NK-92 (cell line): Measurements from ENCODE around the gene GSTT2.
"Not testable (repeated sequence)": the region's sequence is repeated elsewhere in the genome, so short reads cannot be mapped to it uniquely, and the experiment has no call there.

Experiments
- DNase-seq: peaks from one replicate; lab custom pipeline; 2025; ENCODE audit not compliant: unreplicated experiment; lab: John Stamatoyannopoulos, UW

The GSTT2 gene

DNA sequence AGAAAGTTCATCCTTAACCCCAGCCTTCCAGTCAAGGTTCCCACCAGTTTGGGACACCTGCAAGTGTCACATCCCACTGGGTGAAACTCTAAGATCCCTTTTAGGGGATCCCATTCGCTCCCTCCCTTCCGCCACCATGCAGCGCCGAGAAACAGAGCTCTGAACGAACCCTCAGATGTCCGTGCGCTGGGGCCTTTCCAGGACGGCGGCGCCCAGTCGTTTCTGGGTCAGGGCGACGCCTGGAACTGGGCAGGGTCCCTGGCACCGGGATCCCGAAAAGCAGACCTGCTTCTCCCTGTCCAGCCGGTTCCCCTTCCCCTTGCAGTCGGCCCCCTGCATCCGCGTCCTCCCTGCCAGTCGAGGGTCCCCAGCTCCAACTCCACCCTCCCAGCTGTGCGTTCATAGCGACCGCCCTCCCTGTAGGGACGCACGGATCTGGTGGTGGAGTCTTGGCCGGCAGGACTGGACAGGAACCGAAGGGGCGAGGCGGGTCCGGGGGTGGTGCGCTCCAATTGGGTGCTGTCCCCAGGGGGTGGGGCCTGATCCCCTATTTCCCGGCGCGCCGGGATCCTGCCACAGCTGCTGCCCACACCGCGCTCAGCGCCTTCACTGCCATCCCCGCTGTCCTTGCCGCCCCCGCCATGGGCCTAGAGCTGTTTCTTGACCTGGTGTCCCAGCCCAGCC, at the start of gene GSTT2:
Gene GSTT2 (plus strand): TSS at position 578 of the 684 bp plus-strand sequence.
- not testable (repeated sequence) for DNase-seq

DNA sequence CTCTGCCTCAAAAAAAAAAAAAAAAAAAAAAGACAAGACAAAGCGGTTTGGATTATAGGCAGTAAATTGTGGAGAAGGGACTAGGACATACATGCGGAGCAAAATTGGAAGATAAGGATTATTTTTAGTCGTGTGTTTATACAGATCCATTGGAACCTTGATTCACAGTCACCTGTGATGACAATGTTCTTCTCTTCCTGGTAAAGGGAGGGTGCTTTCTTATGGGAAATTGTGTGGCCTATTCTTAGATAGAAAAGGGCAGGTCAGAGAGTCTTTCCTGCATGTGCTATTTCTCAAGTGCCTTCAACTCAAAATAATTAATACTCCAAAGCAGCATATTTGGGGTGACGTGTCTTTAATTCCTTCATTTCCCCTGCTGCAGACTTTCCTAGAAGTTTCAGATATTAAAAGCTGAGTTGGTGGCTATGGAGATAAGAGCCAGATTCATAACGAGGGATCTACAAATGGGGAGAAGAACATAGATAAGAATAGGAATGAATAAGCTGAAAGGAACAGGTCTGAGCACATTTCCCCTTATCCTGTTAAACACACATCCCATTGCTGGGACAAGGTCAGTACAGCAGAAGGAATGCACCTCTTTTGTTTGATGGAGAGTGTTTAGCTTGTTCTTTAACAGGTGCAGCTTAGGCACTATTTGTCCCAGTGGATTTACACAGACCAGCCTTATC, 41.5 kb upstream of the GSTT2 start:
- no peak for DNase-seq

DNA sequence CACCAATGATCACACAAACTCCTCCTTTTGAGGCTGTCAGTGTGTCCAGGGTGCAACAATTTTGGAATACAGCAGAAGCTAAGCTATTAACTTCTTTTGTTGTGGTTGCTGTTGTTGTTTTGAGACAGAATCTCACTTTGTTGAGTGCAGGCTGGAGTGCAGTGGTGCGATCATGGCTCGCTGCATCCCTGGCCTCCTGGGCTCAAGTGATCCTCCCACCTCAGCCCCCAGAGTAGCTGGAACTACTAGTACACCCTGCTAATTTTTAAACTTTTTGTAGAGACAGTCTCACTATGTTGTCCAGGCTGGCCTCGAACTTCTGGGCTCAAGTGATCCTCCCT, 40.9 kb upstream of the GSTT2 start:
- no peak for DNase-seq

DNA sequence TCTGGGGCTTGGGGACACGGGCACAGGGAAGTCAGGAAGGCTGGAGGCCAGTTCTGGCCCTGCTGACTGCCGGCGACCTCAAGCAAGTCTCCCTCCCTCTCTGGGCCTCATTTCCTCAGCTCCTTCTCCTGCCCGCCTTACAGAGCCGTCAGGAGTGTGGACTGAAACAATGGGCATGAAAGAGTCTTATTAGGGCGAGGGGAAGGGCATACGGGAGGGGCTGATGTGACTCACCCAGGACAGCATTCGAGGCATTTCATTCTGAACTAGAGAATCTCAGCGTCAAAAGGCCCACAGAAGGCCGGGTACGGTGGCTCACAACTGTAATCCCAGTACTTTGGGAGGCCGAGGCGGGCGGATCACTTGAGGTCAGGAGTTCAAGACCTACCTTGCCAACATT, 39.8 kb upstream of the GSTT2 start:
- DNase-seq = not testable (repeated sequence)

DNA sequence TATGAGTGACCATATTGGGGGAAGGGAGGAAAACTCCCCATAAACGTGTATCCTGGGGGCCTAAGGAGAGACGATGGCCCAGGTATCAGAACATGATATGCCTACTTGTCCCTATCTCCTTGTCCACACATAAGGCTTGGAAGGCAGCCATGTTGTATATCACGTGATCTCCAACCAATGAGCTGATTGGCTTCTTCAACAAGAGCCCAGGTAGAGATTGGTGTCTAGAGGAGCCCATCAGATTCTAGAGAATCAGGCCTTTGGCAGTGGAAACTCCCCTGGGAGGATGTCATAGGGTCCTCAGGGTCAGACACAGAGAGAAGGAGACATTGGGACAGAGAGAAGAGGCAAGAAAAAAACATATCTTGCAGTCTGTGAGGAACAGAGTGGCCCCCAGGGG, 32.5 kb upstream of the GSTT2 start:
- DNase-seq = not testable (repeated sequence)

DNA sequence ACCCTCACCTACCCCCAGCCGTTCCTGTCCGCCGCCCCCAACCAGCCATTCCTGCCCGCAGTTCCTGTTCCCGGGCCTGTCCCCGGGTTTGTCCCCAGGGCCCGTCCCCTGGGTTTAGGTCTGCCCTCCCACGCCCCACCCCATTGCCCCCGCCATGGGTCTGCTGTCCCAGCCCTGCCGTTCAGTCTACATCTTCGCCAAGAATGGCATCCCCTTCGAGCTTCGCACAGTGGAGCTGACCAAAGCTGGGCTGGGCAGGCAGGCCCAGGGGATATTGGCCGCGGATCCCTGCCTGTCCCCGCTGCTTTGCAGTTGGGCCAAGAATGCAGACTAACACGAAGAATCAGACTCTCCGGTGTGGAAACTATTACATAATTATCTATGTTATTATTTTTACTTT, 30.2 kb upstream of the GSTT2 start:
- not testable (repeated sequence) for DNase-seq

DNA sequence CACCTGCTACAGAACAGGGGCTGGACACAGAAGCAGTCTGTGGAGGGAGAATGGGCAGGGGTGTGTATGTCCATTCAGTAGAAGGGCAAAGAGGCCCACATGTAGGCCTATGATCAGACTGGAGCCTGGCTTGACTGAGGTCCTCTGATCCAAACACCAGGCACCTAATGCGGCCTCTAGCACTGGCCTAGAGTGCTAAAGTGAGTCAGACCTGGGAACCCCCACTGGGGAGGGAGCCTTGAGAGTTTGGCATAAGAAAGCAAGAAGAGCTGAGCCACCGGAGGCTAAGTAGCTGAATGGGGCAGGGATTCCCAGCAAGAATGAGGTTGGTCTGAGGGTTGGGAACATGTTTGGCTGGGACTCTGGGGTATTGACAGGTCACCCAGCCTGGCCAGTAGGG, 28.6 kb upstream of the GSTT2 start:
- DNase-seq = not testable (repeated sequence)

DNA sequence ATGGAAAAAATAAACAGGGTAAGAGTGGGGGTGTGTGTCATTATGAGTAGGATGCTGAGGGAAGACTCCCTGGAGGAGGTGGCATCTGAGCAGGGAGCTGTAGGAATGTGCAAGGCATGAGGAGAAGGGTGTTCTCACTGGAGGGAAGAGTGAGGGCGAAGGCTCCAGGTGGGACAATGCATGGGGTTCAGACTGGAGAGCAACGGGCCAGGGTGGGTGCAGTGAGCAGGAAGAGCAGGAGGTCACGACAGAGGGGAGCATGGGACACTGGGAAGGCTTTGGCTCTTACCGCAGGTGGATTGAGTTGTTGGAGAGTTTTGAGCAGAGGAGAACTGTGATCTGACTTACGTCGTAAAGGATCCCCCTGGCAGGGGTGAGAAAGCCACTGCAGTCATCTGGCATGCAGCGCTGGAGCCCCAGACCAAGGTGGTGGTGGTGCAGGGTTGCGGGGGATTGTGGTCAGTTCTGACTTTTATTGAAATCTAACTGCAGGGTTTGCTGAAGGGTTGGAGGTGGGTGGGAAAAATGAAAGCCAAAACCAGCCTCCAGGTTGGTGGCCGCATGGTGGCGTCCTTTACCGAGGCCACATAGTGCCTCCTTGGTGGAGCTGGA, 27.0 kb upstream of the GSTT2 start:
- not testable (repeated sequence) for DNase-seq

DNA sequence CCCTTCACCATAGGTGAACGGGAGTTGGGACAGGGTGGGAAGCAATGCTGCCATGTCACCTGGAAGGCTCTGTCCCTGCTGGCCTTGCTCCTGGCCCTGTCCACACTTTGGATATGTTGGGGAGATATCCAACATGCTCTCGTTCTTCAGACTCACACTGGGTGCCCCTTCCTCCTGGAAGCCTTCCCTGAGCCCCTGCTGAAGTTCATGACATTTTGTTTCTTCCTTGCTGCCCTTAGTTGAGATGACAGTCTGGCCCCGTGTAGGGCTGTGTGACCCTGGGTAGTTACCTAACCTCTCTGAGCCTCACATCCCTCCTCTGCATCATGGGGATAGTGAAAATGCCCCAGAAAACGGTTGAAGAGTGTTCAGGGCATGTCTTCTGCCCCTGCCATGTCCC, 26.4 kb upstream of the GSTT2 start:
- DNase-seq = not testable (repeated sequence)

DNA sequence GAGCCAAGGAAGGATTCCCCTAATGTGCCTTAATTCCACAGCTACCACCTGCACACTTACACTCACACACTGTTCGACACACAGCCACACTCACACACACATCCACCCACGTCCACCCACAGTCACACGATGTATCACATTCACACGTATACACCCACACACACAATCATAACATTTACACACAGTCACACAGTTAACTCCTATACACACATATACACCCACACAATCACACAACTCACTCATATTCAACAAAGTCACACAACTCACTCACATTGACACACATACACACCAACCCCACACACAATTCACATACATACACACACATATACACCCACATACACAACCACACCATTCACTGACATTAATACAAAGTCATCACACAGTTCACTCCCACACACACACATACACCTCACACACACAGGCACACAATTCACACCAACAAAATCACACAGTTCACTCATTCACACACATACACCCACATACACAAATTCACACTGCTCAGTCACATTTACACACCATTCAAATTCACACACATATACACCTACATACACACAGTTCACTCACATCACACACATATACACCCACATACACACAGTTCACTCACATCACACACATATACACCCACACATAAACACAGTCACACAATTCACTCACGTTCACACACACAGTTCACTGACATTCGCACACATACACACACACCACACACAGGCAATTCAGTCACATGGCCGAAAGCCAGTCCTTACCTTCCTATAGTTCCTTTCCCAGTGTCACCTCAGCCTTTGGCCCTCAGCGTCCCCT, 25.5 kb upstream of the GSTT2 start:
- DNase-seq = not testable (repeated sequence)

DNA sequence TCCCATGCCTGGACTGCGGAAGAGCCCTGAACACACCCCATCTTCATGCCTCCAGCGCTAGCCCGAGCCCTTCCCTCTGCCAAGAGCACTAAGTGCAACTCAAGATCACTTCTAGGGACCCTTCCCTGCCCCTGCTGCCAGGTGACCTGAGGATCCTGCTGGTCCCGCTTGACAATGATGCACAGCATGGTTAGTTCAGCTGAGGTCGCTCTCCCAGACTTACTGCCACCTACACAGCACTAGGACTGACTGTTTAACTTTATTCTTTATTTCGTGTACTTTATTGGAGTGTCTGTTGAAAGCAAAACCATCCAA, 25.0 kb upstream of the GSTT2 start:
- DNase-seq = not testable (repeated sequence)

DNA sequence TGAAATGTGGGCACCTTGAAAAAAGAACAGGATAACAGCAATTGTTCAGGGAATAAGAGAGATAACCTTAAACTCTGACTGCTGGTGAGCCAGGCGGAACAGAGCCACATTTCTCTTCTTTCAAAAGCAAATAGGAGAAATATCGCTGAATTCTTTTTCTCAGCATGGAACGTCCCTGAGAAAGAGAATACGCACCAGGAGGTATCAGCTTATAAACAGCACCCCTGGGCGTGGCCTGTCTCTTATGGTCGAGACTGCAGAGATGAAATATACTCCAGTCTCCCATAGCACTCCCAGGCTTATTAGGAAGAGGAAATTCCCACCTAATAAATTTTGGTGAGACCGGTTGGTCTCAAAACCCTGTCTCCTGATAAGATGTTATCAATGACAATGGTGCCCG, 24.0 kb upstream of the GSTT2 start:
- DNase-seq = not testable (repeated sequence)

DNA sequence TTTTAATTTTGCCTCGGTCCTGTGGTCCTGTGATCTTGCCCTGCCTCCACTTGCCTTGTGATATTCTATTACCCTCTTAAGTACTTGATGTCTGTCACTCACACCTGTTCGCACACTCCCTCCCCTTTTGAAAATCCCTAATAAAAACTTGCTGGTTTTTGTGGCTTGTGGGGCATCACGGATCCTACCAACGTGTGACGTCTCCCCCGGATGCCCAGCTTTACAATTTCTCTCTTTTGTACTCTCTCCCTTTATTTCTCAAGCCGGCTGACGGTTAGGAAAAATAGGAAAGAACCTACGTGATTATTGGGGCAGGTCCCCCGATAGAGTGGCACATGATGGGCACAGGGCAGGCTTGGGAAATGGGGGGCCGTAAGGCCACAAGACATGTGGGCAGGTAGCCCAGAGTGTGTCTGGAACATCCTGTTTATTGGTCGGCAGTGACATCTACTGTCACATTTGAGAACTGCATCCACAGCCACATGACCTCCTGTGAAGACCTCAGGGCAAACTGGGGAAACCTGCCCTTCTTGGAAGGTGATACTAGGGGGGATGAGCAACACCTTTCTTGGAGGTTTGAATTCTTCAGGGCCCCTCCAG, 23.5 kb upstream of the GSTT2 start:
- DNase-seq = not testable (repeated sequence)

DNA sequence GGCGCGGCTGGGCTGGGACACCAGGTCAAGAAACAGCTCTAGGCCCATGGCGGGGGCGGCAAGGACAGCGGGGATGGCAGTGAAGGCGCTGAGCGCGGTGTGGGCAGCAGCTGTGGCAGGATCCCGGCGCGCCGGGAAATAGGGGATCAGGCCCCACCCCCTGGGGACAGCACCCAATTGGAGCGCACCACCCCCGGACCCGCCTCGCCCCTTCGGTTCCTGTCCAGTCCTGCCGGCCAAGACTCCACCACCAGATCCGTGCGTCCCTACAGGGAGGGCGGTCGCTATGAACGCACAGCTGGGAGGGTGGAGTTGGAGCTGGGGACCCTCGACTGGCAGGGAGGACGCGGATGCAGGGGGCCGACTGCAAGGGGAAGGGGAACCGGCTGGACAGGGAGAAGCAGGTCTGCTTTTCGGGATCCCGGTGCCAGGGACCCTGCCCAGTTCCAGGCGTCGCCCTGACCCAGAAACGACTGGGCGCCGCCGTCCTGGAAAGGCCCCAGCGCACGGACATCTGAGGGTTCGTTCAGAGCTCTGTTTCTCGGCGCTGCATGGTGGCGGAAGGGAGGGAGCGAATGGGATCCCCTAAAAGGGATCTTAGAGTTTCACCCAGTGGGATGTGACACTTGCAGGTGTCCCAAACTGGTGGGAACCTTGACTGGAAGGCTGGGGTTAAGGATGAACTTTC, 18.7 kb upstream of the GSTT2 start, which contains the start of gene GSTT2B:
Gene GSTT2B (minus strand): TSS at position 112 of the 688 bp plus-strand sequence. CDS start 64 bp downstream, at position 48.
- DNase-seq = not testable (repeated sequence)

DNA sequence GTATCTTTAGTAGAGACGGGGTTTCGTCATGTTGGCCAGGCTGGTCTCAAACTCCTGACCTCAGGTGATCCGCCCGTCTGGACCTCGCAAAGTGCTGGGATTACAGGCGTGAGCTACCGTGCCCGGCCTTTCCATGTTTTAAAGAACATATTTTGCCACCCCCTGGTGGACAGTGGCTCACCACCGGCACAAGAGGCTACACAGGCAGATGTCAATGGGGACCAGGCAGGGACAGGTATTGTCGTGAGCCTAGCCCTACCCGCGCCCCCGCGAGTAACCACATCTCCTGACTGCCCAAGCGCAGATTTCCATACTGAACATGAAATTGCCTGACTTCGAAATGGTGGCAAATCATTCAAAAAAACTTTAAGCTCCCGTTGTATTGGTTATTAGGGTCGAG, 13.8 kb upstream of the GSTT2 start:
- not testable (repeated sequence) for DNase-seq

DNA sequence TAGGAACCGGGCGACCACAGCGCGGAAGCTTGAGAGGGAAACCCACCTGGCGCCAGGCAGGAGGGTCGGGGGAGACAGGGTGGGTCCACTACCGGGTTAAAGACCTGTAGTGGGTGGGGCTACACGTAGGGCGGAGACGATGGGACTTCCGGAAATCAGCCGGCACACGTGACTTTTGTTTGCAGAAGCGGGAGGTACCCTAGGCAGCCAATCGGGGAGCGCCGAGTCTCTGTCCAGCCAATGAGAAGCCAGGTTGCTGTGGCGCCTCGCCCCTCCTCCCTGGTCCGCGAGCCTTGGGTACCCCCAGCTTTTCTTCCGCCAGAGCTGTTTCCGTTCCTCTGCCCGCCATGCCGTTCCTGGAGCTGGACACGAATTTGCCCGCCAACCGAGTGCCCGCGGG, 13.4 kb upstream of the GSTT2 start, which contains the start of gene DDTL:
Gene DDTL (plus strand): TSS at position 321 of the 400 bp plus-strand sequence. CDS start 27 bp downstream, at position 348.
- not testable (repeated sequence) for DNase-seq

DNA sequence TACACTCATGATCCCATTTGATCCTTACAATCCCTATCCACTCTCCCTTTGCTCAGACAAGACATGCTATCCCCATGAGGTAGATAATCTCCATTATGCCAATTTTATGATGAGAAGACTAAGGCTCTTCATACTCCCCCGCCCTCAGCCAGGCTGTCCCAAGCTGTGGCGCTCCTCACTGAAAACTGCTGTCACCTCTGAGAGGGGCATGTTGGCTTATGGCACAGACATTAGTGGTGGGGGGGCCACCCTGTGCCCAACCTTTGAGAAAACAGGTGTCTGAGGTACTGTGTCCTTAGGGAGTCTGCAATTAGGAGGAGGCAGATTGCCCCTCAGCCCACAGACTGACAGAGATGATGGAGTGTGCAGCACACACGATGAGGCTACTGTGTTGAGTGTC, 10.9 kb upstream of the GSTT2 start:
- no peak for DNase-seq

DNA sequence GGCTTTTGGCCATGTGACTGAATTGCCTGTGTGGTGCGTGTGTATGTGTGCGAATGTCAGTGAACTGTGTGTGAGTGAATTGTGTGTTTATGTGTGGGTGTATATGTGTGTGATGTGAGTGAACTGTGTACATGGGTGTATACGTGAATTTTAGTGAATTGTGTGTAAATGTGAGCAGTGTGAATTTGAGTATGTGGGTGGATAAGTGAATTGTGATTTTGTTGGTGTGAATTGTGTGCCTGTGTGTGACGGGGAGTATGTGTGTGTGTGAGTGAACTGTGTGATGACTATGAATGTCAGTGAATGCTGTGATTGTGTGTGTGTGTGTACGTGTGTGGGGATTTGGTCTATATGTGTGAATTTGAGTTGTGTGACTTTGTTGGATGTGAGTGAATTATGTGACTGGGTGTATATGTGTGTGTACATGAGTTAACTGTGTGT, 9.7 kb upstream of the GSTT2 start:
- no peak for DNase-seq

DNA sequence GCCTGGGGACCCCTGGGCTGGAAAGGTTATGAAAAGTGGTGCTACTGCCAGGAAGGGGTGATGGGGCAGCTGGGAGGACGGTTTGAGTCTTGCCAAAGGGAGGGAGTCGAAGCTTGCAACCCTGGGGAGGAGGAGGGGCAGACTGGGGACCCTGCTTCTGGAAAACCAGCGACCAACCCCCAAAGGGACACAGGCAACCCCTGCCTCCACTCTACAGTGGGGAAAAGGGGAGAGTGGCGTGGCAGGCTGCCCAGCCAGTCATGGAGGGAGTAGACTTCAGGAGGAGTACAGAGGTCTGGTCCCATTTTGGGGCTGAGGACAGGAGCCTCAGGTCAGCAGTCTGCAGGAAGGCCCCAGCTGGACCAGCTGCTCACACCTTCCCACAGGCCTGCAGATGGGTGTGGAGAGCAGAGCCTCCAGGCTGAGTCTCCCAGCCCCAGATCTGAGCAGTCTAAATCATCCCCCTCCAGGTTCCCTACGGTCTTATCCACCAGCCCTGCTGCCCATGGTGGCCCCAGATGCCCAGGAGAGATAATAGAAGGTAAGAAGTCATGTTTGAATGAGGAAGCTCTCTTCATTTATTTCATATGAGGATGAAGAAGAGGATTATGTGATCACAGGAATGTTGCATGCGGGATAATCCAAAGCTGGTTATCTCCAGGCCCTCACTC, 9.0 kb upstream of the GSTT2 start:
- DNase-seq = no peak

DNA sequence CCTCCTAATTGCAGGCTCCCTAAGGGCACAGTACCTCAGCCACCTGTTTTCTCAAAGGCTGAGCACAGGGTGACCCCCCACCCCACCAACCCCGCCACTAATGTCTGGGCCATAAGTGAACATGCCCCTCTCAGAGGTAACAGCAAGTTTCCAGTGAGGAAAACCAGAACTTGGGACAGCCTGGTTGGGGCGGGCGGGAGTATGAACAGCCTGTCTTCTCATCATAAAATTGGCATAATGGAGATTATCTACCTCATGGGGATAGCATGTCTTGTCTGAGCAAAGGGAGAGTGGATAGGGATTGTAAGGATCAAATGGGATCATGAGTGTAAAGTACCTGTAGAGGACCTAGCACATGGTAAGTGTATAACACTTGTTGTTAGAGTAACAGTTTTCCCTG, 8.0 kb upstream of the GSTT2 start:
- DNase-seq = not testable (repeated sequence)
